ENCODE measurements around the gene ZDHHC8. TPM values are rescaled to one million over a fixed set of nuclear protein-coding genes. Genes with fewer than 3 reads are reported as not detected.

Gene ZDHHC8
- total RNA-seq, 2 donors from 2014 or later: 48.3 to 48.9 TPM

DNA sequence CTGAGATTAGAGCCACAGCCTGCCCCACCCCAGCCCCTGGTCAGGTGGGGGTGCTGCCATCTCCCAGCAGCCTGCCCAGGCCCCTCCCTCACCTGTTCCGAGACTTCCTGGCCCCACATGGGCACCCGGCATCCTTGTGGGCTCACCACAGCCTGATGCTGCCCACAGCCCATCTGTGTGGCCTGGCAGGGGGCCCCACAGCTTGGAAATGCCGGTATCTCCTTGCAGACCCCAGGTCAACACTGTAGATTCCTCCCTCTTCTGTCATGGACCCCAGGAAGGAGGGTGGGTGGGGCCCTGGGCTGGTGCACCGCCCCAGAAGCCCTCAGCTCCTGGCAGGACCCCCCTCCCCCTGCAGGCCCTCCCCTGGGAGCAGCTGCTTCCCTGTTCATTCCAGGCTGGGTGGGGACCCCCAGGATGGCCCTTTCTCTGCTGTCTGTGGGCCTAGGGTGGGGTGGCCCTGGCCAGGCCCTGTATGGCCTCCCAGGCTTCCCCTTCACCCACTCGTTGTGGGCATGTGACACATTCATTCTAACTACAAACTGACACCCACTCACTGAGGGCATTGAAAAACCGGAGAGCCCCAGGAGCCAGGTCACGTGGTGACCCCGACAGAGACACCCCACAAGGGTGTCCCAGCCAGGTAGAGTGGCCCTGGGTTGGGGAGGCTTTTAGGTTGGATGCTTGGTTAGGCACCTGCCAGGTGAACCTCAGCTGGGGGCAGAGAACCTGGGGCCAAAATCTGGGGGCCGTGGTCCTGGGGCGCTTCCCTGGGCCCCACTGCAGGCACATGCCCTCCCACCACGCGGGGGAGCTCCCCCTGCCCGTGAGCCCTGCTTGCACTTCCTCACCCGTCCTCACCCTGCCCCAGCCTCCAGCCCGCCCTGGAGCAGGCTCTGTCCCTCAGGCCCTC is 63.3 kb downstream of the ZDHHC8 start:
- no peak for ATAC-seq
- DNase-seq: no peak
- intact Hi-C loops (cut with DNase I): no loop called here

GRCh38 chr22:20196094-20196842 is 64.7 kb downstream of the ZDHHC8 start:
- DNase-seq (no peak), ATAC-seq (no peak)
- intact Hi-C loops (cut with DNase I): no loop called here

Small RNAs within 50 kb of the gene (microRNA-seq; reads per million reads assigned to microRNA genes)
- gene MIR6816: 0 reads per million in 2 donors

Other genes starting within 250 kb of the ZDHHC8 start
- 100 to 1,000 TPM; 101 to 103 TPM for gene COMT, start 190.0 kb upstream of the ZDHHC8 start, total RNA-seq
- gene TXNRD2, start 190.0 kb upstream of the ZDHHC8 start, total RNA-seq: 10 to 100 TPM; 22.7 to 29.6 TPM
- gene ARVCF, start 115.0 kb upstream of the ZDHHC8 start, total RNA-seq: 10 to 100 TPM; 12.5 to 13.4 TPM
- gene TANGO2, start 110.7 kb upstream of the ZDHHC8 start, total RNA-seq: 10 to 100 TPM; 55.0 to 80.0 TPM
- 10 to 100 TPM; 13.3 to 19.9 TPM for gene DGCR8, start 51.6 kb upstream of the ZDHHC8 start, total RNA-seq
- gene RANBP1, start 15.7 kb upstream of the ZDHHC8 start, total RNA-seq: 10 to 100 TPM; 38.3 to 50.4 TPM
- gene TRMT2A, start 14.6 kb upstream of the ZDHHC8 start, total RNA-seq: 10 to 100 TPM; 26.7 to 29.3 TPM
- gene CCDC188, start 19.3 kb downstream of the ZDHHC8 start, total RNA-seq: under 1 TPM; 0.44 to 0.62 TPM
- 1 to 10 TPM; 1.4 to 1.8 TPM for gene RTN4R, start 136.5 kb downstream of the ZDHHC8 start, total RNA-seq
- gene DGCR6L, start 188.3 kb downstream of the ZDHHC8 start, total RNA-seq: 10 to 100 TPM; 35.1 to 41.3 TPM